IPS-18a (cell line): ENCODE results near the gene TM7SF2.

Experiments used
- H3K27ac ChIP-seq: one replicate; pipeline ENCODE4 v1.5.1; 2013; ENCODE audit warnings: low read length
- H3K27me3 ChIP-seq: one replicate; pipeline ENCODE4 v1.6.1; 2013; ENCODE audit warnings: mild to moderate bottlenecking, low read length; ENCODE audit not compliant: control insufficient read depth, insufficient read depth
- H3K36me3 ChIP-seq: one replicate; pipeline ENCODE4 v1.6.1; 2013; ENCODE audit warnings: low read depth, low read length; ENCODE audit not compliant: control insufficient read depth
- H3K4me1 ChIP-seq: one replicate; pipeline ENCODE4 v1.6.1; 2013; ENCODE audit warnings: low read depth, low read length; ENCODE audit not compliant: control insufficient read depth
- H3K4me3 ChIP-seq: one replicate; pipeline ENCODE4 v1.5.1; 2013; ENCODE audit warnings: low read length
- H3K9ac ChIP-seq: one replicate; pipeline ENCODE4 v1.6.1; 2013; ENCODE audit warnings: mild to moderate bottlenecking, low read length, moderate library complexity
- H3K9me3 ChIP-seq: one replicate; pipeline ENCODE4 v1.6.1; 2013; ENCODE audit warnings: low read depth, low read length; ENCODE audit not compliant: control insufficient read depth

Gene TM7SF2

DNA sequence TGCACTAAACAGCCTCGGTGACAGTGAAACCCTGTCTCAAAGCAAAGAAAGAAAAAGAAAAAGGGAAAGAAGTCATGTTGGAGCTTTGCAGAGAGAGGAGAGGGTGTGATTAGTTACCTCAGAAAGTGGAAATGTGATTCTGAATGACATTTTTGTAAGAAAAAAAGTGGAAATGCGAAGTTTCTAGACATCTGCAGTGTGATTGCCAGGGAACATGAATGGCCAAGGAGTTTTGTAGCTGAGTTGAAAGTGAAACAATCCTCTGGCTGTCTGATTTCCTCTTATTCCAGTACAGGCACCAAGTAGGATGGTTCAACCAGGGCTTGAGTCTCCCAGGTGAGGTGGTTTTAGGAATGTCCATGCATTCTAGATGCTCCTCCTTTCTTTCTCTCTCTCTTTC, 40.5 kb downstream of the TM7SF2 start:
- Histone ChIP-seq H3K4me3 (no peak overlapping the region), H3K9me3 (no peaks in the 10 kb centered on the region), H3K9ac (no peak overlapping the region), H3K36me3 (no peaks in the 10 kb centered on the region), H3K27ac (no peak overlapping the region), H3K27me3 (peaks cover 4% of the 10 kb centered on the region), H3K4me1 (no peaks in the 10 kb centered on the region)

DNA sequence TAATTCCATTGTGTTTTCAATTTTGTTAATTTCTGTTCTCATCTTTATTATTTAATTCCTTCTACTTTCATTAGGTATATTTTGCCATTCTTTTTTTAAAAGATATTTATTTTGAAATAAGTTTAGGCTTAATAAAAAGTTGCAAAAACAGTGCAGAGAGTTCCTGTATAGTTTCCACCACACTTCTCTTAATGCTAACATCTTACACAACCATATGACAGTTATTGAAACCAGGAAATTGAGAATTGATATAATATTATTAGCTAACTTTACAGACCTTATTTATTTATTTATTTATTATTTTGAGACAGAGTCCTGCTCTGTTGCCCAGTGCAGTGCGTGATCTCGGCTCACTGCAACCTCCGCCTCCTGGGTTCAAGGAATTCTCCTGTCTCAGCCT, 44.6 kb downstream of the TM7SF2 start:
- no peaks in the 10 kb centered on the region for H3K36me3 ChIP-seq
- no peak overlapping the region for H3K4me3 ChIP-seq
- H3K4me1 ChIP-seq: no peaks in the 10 kb centered on the region
- H3K9me3 ChIP-seq: no peaks in the 10 kb centered on the region
- no peak overlapping the region for H3K27ac ChIP-seq
- peaks cover 4% of the 10 kb centered on the region for H3K27me3 ChIP-seq
- no peak overlapping the region for H3K9ac ChIP-seq

DNA sequence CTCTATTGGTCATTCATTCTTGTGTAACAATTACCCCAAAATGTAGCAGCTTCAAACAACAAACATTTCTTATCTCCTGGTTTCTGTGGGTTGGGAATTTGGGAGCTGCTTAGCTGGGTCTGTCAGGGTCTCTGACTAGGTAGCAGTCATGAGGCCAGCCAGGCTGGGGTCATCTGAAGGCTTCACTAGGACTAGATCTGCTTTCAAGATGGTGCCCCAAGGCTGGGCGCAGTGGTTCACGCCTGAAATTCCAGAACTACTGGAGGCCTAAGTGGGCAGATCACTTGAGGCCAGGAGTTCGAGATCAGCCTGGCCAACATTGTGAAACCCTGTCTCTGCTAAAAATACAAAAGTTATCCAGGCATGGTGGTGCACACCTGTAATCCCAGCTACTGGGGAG, 45.3 kb downstream of the TM7SF2 start:
- H3K4me3 ChIP-seq: no peak overlapping the region

GRCh38 chr11:65157336-65157735, 45.7 kb downstream of the TM7SF2 start:
- Histone ChIP-seq H3K27me3 (no peaks in the 10 kb centered on the region), H3K4me3 (no peak overlapping the region), H3K9ac (no peak overlapping the region), H3K36me3 (no peaks in the 10 kb centered on the region), H3K4me1 (no peaks in the 10 kb centered on the region), H3K27ac (no peak overlapping the region), H3K9me3 (no peaks in the 10 kb centered on the region)

More for the DNA sequence above, 45.3 kb downstream of the TM7SF2 start:
- Histone ChIP-seq H3K9ac (no peak overlapping the region), H3K27ac (no peak overlapping the region), H3K9me3 (no peaks in the 10 kb centered on the region), H3K27me3 (peaks cover 4% of the 10 kb centered on the region), H3K36me3 (no peaks in the 10 kb centered on the region), H3K4me1 (no peaks in the 10 kb centered on the region)

DNA sequence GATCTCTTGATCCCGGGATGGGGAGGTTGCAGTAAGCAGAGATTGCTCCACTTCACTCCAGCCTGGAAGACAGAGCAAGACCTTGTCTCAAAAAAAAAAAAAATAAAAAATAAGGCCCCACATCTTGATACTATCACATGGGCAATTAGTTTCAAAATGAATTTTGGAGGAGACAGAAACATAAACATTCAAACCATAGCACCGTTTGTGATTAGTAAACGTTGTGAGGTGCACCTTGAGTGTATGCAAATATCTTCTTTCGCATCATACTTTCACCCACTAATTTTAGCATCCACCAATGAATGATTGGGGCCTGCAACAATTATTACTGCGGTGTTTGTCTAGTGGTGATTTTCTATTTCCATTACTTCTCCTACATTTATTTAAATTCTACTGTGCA, 47.3 kb downstream of the TM7SF2 start:
- Histone ChIP-seq H3K9me3 (no peaks in the 10 kb centered on the region), H3K36me3 (no peaks in the 10 kb centered on the region), H3K4me1 (no peaks in the 10 kb centered on the region), H3K9ac (no peak overlapping the region), H3K4me3 (no peak overlapping the region), H3K27ac (no peak overlapping the region), H3K27me3 (no peaks in the 10 kb centered on the region)

DNA sequence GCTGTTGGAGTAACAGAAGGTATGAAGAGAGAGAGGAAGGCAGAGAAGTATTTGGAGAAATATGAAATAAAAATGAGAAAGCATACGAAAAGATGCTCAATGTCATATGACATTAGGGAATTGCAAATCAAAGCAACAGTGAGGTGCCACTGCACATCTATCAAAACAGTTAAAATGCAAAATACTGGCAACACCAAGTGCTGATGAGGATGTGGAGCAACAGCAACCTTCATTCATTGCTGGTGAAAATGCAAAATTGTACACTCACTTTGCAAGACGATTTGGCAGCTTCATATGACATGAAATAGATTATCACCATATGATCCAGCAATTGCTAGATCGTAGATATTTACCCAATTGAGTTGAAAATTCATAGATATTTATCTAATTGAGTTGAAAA, 49.0 kb downstream of the TM7SF2 start:
- no peaks in the 10 kb centered on the region for H3K36me3 ChIP-seq
- H3K4me3 ChIP-seq: no peak overlapping the region
- H3K27ac ChIP-seq: no peak overlapping the region
- H3K9me3 ChIP-seq: no peaks in the 10 kb centered on the region
- no peaks in the 10 kb centered on the region for H3K27me3 ChIP-seq
- H3K4me1 ChIP-seq: no peaks in the 10 kb centered on the region
- H3K9ac ChIP-seq: no peak overlapping the region

DNA sequence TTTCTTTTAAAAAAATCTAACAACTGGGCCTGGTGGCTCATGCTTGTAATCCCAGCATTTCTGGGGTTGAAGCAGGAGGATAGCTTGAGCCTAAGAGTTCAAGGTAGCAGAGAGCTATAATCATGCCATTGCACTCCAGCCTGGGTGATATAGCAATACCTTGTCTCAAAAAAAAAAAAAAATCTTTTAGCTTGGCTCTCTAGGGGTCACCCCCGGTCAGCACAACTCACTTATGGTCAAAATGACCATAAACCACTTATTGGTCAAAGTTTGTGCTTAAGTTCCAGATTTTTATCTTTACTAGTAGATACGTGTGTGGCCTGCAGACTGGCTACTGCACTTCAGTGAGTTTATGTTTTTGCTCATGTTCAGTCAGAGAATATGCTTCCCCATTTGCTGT, 52.0 kb downstream of the TM7SF2 start:
- Histone ChIP-seq H3K36me3 (no peaks in the 10 kb centered on the region), H3K9ac (no peak overlapping the region), H3K9me3 (no peaks in the 10 kb centered on the region), H3K4me1 (no peaks in the 10 kb centered on the region), H3K27ac (no peak overlapping the region), H3K4me3 (no peak overlapping the region), H3K27me3 (no peaks in the 10 kb centered on the region)
